Cerebellar cortex (tissue), 1 donor: Measurements from ENCODE around the gene CCDC39.
"Not testable (repeated sequence)": the region's sequence is repeated elsewhere in the genome, so short reads cannot be mapped to it uniquely, and the experiment has no call there.

Experiments used
- DNase-seq: peaks from one replicate; pipeline ENCODE4 v3.0.0-alpha.2; 2015; ENCODE audit warnings: low spot score

Gene CCDC39

GRCh38 chr3:180619723-180620122 is 59.6 kb downstream of the CCDC39 start:
- DNase-seq: no peak

GRCh38 chr3:180618563-180618962 is 60.7 kb downstream of the CCDC39 start:
- not testable (repeated sequence) for DNase-seq

GRCh38 chr3:180617049-180617448 is 62.2 kb downstream of the CCDC39 start:
- no peak for DNase-seq

- peak; percentile 17 for DNase-seq
Observed at GRCh38 chr3:180615954-180616353, 63.3 kb downstream of the CCDC39 start.

GRCh38 chr3:180612364-180612763 is 66.9 kb downstream of the CCDC39 start:
- DNase-seq: no peak

- DNase-seq: no peak
Observed at GRCh38 chr3:180611006-180611405, 68.3 kb downstream of the CCDC39 start.

- peak; percentile 93 for DNase-seq
Observed at GRCh38 chr3:180601688-180602666, 77.3 kb downstream of the CCDC39 start, which contains the start of gene TTC14. Gene TTC14, plus strand, starts transcription at chr3:180602163. Its CDS starts 99 bp downstream, at chr3:180602262.

- no peak for DNase-seq
Observed at GRCh38 chr3:180600473-180600872, 78.8 kb downstream of the CCDC39 start.

GRCh38 chr3:180595559-180595935 is 83.7 kb downstream of the CCDC39 start:
- DNase-seq: no peak

- DNase-seq: peak; percentile 30
Observed at GRCh38 chr3:180594631-180595558, 84.4 kb downstream of the CCDC39 start.

GRCh38 chr3:180593631-180594030 is 85.7 kb downstream of the CCDC39 start:
- not testable (repeated sequence) for DNase-seq

- no peak for DNase-seq
Observed at GRCh38 chr3:180590396-180590795, 88.9 kb downstream of the CCDC39 start.

GRCh38 chr3:180580934-180581333 is 98.4 kb downstream of the CCDC39 start:
- no peak for DNase-seq

- no peak for DNase-seq
Observed at GRCh38 chr3:180575571-180575970, 103.7 kb downstream of the CCDC39 start.

GRCh38 chr3:180571831-180572598 is 107.3 kb downstream of the CCDC39 start:
- DNase-seq: no peak

GRCh38 chr3:180570238-180570637 is 109.1 kb downstream of the CCDC39 start:
- DNase-seq: no peak

- no peak for DNase-seq
Observed at GRCh38 chr3:180564676-180565075, 114.6 kb downstream of the CCDC39 start.
